HG03139 (cell line): ENCODE results near the gene LRRN2.

Source experiments
- ATAC-seq: cut with Tn5 transposase; IDR thresholded peaks from one replicate; pipeline ENCODE4 v1.9.1; 2021; ENCODE audit not compliant: unreplicated experiment

The LRRN2 gene

GRCh38 chr1:204712708-204713430 lies 27.3 kb upstream of the LRRN2 start:
- ATAC-seq: no peak

- ATAC-seq: no peak
Observed at GRCh38 chr1:204711947-204712701, 26.6 kb upstream of the LRRN2 start.

GRCh38 chr1:204711103-204711946 lies 25.8 kb upstream of the LRRN2 start:
- no peak for ATAC-seq

DNA sequence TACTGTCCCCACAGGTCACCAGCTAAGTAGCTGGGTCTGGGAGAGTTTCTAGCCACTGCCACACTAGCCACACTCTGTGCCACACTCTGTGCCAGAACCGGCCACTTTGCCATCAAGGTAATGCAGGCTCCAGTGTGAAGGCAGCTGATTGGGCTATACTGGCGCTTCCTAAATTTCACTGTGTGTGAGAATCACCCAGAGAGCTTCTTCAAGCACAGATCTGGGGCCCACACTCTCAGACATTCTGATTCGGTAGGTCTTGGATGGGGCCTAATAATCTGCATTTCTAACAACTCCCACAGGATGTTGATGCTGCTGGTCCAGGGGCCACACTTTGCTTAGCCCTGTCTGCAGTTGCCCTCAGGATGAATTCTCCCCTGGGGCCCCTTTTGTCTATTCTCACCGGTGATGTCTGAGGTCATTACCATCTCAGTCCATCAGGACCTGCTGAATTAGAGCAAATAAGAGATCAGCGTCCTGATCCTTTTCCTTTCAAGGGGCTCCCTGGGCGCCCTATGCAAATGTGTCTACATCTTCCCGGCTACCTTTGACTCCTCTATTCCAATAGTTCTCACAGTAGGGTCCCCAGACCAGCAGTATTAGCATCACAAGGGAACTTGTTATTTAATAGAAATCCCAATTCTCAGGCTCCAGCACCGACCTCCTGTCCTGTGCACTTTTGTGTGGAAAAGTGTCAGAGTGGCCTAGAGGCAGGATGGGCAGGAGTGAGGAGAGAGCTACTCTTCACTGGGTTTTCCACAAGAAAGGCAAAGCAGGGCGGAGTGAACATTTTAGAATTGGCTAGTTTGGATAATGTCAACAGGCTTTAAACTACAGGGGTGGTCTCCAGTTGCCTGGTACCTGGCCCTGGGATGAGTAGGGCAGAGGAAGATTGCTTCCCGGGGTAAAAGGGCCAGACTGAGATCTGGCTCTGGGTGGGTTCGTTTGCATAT lies 24.7 kb upstream of the LRRN2 start:
- no peak for ATAC-seq

DNA sequence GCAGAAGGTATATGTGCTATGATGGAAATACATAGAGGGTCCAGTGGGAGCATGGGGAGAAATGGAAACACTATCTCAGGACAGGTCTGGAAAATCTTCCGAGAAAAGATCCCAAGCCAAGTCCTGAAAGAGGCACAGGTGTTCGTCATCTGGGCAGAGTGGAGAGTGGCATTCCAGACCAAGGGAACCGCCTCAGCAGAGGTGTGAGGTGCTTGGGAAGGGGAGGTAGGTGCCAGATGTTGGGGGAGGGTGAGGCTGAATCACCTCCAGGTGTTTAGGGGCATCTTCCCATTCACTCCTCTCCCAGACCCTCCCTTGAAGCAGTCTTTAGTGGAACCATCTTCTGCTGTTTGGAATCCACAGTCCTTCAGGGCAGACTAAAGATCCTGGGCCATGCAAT lies 23.5 kb upstream of the LRRN2 start:
- no peak for ATAC-seq

DNA sequence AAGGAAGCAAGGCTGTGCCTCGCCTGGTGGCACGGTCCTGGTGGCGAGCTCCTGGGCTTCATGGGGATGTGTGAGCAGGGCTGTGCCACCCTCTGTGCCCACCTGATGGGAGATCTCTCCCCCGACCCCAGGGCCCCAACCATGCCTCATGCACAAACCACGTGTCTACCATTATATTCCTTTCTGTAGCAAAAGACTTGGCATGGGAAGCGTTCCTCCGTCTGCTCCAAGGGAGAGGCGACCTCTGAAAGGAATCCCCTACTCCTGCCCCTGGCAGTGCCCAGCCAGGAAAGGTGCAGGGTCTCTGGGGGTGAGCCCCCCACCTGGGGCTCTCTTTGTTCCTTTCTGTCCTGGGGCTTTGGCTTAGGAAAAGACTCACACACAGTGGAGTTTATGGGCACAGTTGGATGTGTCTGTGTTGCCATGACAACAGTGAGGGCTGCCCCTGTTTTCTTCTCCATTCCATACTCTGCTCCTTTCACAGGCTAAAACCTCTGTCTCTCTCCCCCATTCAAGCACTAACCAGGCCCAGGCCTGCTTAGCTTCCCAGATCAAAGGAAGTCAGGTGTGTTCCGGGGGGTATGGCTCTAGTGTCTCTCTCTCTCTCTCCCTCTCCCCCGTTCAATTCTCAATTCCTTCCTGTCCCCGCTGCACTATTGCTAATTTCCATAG lies 21.4 kb upstream of the LRRN2 start:
- ATAC-seq: no peak

DNA sequence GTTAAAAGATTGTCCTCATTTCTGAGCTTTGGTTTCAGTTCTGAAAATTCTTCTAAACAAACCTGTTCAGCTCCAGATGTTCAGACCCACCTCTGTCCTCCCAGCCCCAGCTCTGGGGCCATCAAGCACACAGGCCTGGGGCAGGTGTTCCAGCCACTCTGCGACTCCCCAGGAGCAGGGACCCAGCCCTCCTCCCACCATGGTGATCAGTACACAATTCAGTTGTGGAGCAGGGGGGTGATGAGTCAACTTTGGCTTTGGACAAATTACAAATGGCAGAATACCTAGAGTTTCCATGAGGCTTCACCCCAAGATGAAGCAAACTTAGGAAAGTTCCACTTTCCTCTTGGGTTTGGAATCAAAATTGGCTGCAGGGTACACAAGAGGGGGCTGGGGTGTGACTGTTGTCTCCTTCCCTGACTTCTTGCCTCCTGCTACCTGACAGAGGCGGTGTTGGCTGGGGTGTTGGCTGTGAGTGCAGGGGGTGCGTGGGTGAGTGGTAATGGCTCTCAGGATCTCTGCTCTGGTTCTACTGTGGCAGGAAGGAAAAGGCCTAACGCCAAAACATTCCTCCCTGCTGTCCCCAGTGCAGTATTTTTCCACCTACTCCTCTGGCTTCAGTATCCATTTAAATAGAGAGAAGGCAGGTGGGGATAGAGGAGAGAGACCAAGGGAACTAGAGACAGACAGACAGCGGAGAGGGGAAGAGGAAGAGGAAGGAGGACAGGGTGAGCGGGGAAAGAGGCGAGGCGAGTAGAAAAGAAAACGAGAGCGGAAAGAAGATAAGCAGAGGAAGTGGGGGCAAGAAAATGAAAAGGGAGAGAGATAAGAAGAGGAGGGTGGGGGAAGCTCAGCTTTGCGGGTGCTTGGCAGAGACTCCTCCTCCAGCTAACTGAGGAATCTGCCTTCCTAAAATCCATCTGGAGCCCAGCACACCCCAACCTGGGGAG lies 20.6 kb upstream of the LRRN2 start:
- ATAC-seq: no peak

DNA sequence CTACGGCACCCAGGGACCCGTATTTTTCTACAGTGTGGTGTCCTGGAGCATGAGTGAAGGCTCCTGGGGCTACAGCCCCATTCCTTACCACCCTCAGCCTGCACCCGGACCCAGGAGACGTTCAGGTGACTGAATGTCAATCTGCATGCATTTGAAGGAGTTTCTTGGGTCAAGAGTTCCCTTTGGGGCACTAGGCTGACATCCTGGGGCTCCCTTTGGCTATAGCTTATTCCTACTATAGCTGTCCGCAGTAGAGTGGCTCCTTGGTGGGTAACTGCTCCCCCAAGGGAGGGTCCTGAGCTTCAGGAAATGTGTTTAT lies 19.9 kb upstream of the LRRN2 start:
- ATAC-seq: no peak

DNA sequence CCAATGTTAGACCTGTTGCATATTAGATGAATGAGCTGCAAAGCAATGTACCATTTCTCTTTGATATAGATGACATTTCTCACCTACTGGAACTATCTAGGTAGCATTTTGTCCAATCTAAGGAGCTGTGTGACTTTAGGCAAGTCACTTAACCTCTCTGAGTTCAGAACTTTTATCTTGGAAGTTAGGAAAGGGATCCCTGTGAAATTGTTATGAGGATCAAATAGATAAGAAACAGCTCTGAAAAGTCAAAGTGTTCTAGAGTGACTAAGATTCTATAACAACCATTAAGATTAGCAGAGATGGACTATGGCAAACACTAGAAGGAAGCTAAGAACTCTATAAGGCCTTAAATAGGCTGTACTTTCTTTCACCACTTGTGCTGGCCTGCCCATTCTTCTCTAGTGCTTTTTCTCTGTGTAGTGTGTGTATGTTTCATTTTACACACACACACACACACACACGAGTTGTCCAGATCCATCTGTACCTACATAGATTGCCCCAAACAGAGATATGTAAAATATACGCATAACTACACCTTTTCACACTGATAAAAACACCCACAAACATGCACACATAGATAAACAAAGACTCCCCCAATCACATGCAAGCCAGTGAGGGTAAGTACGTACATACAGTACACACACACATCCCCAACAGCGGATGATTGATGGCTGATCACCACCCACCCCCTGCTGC lies 19.4 kb upstream of the LRRN2 start:
- no peak for ATAC-seq

- no peak for ATAC-seq
Observed at GRCh38 chr1:204703826-204704612, 18.5 kb upstream of the LRRN2 start.

- ATAC-seq: no peak
Observed at GRCh38 chr1:204703268-204703664, 17.7 kb upstream of the LRRN2 start.

- ATAC-seq: no peak
Observed at GRCh38 chr1:204702552-204703267, 17.2 kb upstream of the LRRN2 start.

GRCh38 chr1:204701229-204701628 lies 15.7 kb upstream of the LRRN2 start:
- no peak for ATAC-seq

- ATAC-seq: no peak
Observed at GRCh38 chr1:204697893-204698292, 12.4 kb upstream of the LRRN2 start.

- ATAC-seq: no peak
Observed at GRCh38 chr1:204696606-204697005, 11.1 kb upstream of the LRRN2 start.

DNA sequence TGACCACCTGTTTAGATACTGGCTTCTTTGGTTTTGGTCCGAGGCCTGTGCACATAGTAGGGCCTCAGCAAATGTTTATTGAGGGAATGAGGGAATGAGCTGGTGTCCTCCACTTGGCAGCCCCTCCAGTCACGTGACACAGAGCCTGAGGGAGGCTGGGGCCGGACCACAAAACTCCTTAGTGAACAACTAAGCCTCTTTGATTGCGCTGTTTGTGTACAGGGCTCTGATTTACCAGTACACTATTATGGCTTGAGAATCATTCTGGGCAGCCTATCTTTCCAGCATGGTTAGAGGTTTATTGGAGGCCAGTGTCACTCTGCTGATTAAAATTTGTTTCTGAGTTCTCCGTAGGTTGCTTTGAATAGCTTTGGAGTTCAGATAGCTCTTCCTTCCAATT lies 10.2 kb upstream of the LRRN2 start:
- no peak for ATAC-seq

GRCh38 chr1:204694145-204694544 lies 8.6 kb upstream of the LRRN2 start:
- no peak for ATAC-seq
